ENCODE data around the gene SDK2.

- no peak for TF ChIP-seq POLR2A (IDR thresholded peaks at IDR 0.05)
- TF ChIP-seq CTCF (IDR thresholded peaks at IDR 0.05), result no peak
Observed at GRCh38 chr17:73412914-73413313, 231.3 kb downstream of the SDK2 start.

Data from Peyer's patch (tissue), 4 donors.